HepG2 (cell line): ENCODE measurements around the gene ZSWIM6. TPM values are rescaled to one million over a fixed set of nuclear protein-coding genes. Genes with fewer than 3 reads are reported as not detected.
"Not testable (repeated sequence)": the region's sequence is repeated elsewhere in the genome, so short reads cannot be mapped to it uniquely, and the experiment has no call there.

Experiments used
- ATAC-seq: fragments of 200-7000 bp; cut with Tn5 transposase; 3 replicates; pipeline ENCODE4 v1.9.1; 2020; ENCODE audit warnings: mild to moderate bottlenecking, moderate library complexity
- BruUV-seq: library from RNA; stranded (reverse); fragments of 400-500 nt; replicated peaks from 2 replicates; lab custom pipeline; 2021; lab: Mats Ljungman, UMichigan
- CTCF ChIA-PET: fragments of 300-600 bp; formaldehyde crosslinking; extraction: SDS; loops from one replicate; lab custom pipeline; 2021; ENCODE audit warnings: low total read pairs, inconsistent platforms, low intra/inter-chr PET ratio; lab: Yijun Ruan, JAX
- POLR2A ChIA-PET: fragments of 350-600 bp; sonication (Branson Sonifier 250); formaldehyde crosslinking; loops from one replicate; lab custom pipeline; 2020; ENCODE audit warnings: antibody characterized with exemption, inconsistent platforms; lab: Yijun Ruan, JAX
- DNase-seq: peaks from one replicate; pipeline ENCODE4 v3.0.0-alpha.2; 2015; ENCODE audit warnings: low spot score
- FAIRE-seq: peaks from 3 replicates; lab custom pipeline; 2011; peaks lifted over from hg19 to GRCh38; lab: Jason Lieb, UNC
- H2AFZ ChIP-seq: one replicate; pipeline ENCODE4 v1.6.1; 2011; ENCODE audit warnings: low read length, inconsistent platforms
- H3K27ac ChIP-seq: fragments of 300-600 bp; 3 replicates; pipeline ENCODE4 v1.8.0; 2011; ENCODE audit warnings: mixed run types, mild to moderate bottlenecking, mixed read lengths, low read length, inconsistent platforms; ENCODE audit not compliant: insufficient read depth; ENCODE audit errors: extremely low read length
- H3K27me3 ChIP-seq, 2 experiments: fragments of 200-600 bp in 1 of 2; 2 replicates in 1 of 2; 3 replicates in 1 of 2; pipeline versions ENCODE4 v1.6.0 to v1.8.0; 2011; ENCODE audit warnings: low read length in 2 of 2, mild to moderate bottlenecking in 2 of 2, moderate library complexity in 2 of 2, inconsistent platforms in 1 of 2; ENCODE audit not compliant: insufficient read depth in 2 of 2, control insufficient read depth in 1 of 2
- H3K36me3 ChIP-seq, 2 experiments: fragments of 200-600 bp in 1 of 2; replicated peaks in 1 of 2; 2 replicates in 1 of 2; 3 replicates in 1 of 2; pipeline versions ENCODE4 v1.5.1 to v1.8.0; 2011; ENCODE audit warnings: low read length in 2 of 2, inconsistent platforms in 1 of 2; ENCODE audit not compliant: insufficient read depth in 2 of 2, control insufficient read depth in 1 of 2
- H3K4me1 ChIP-seq: 2 replicates; pipeline ENCODE4 v1.5.1; 2012; ENCODE audit warnings: low read length, inconsistent platforms; ENCODE audit not compliant: insufficient read depth
- H3K4me2 ChIP-seq: 2 replicates; pipeline ENCODE4 v1.6.0; 2011; ENCODE audit warnings: low read depth, low read length, inconsistent platforms
- H3K4me3 ChIP-seq, 3 experiments: fragments of 200-600 bp in 1 of 3; sonication (generic), shearing (Covaris generic) in 1 of 3; replicated peaks in 1 of 3; 2 replicates each; pipeline ENCODE4 v1.5.1; 2011 to 2016; ENCODE audit warnings: low read length in 3 of 3, inconsistent platforms in 2 of 3, low read depth in 2 of 3, mild to moderate bottlenecking in 2 of 3, control low read depth in 1 of 3, mixed read lengths in 1 of 3; ENCODE audit not compliant: insufficient read depth in 1 of 3
- H3K79me2 ChIP-seq: one replicate; pipeline ENCODE4 v1.6.1; 2011; ENCODE audit warnings: low read length, inconsistent platforms; ENCODE audit not compliant: insufficient read depth
- H3K9ac ChIP-seq: 2 replicates; pipeline ENCODE4 v1.6.0; 2011; ENCODE audit warnings: mild to moderate bottlenecking, low read depth, low read length, inconsistent platforms; ENCODE audit not compliant: insufficient read depth
- H3K9me3 ChIP-seq: 2 replicates; pipeline ENCODE4 v1.5.1; 2012; ENCODE audit warnings: mild to moderate bottlenecking, low read length
- H4K20me1 ChIP-seq: 2 replicates; pipeline ENCODE4 v1.6.0; 2011; ENCODE audit warnings: inconsistent platforms, mild to moderate bottlenecking, low read length, moderate library complexity; ENCODE audit not compliant: insufficient read depth
- CENPX ChIP-seq: sonication (generic); formaldehyde crosslinking; IDR thresholded peaks from 2 replicates; pipeline ENCODE4 v1.9.0; 2021; ENCODE audit warnings: mild to moderate bottlenecking, missing genetic modification reagents, moderate library complexity
- EP300 ChIP-seq, 3 experiments: sonication (generic) in 1 of 3; formaldehyde crosslinking in 1 of 3; IDR thresholded peaks; 2 replicates each; pipeline versions ENCODE4 v1.5.1 to v1.6.1; 2011 to 2020; ENCODE audit warnings: low read depth in 2 of 3, low read length in 2 of 3, borderline replicate concordance in 1 of 3, improper control_type of control experiment in 1 of 3, mild to moderate bottlenecking in 1 of 3, missing genetic modification reagents in 1 of 3, moderate library complexity in 1 of 3
- FIP1L1 ChIP-seq: fragments of 200-400 bp; formaldehyde crosslinking; IDR thresholded peaks from 2 replicates; pipeline ENCODE4 v1.6.1; 2018; ENCODE audit warnings: low read depth, mild to moderate bottlenecking, low read length, moderate library complexity, borderline replicate concordance; ENCODE audit not compliant: insufficient read depth
- PBX3 ChIP-seq: sonication (generic); formaldehyde crosslinking; IDR thresholded peaks from 2 replicates; pipeline ENCODE4 v1.8.1; 2023; ENCODE audit warnings: missing genetic modification reagents, inconsistent platforms, borderline replicate concordance
- SKI ChIP-seq: fragments of 450-650 bp; IDR thresholded peaks from one replicate; pipeline ENCODE4 v1.6.1; 2018; ENCODE audit warnings: mild to moderate bottlenecking; ENCODE audit not compliant: partially characterized antibody
- SP140L ChIP-seq: sonication (generic); formaldehyde crosslinking; IDR thresholded peaks from 2 replicates; pipeline ENCODE4 v1.4.0; 2020; ENCODE audit warnings: missing genetic modification reagents, borderline replicate concordance
- TCF12 ChIP-seq, 2 experiments: fragments of 450-650 bp in 1 of 2; sonication (generic) in 1 of 2; formaldehyde crosslinking in 1 of 2; IDR thresholded peaks; 2 replicates each; pipeline versions ENCODE4 v1.6.1 to v1.8.0; 2017 to 2022; ENCODE audit warnings: antibody characterized with exemption in 1 of 2, mild to moderate bottlenecking in 1 of 2, missing genetic modification reagents in 1 of 2, moderate library complexity in 1 of 2
- YEATS4 ChIP-seq: sonication (generic); formaldehyde crosslinking; IDR thresholded peaks from 2 replicates; pipeline ENCODE4 v1.4.0; 2020; ENCODE audit warnings: missing genetic modification reagents, borderline replicate concordance
- ZFAT ChIP-seq: sonication (generic); formaldehyde crosslinking; conservative IDR thresholded peaks from 2 replicates; pipeline ENCODE4 v1.8.1; 2023; ENCODE audit warnings: missing genetic modification reagents, inconsistent platforms
- ZFP37 ChIP-seq: sonication (generic); formaldehyde crosslinking; IDR thresholded peaks from 2 replicates; pipeline ENCODE4 v1.4.0; 2020; ENCODE audit warnings: missing genetic modification reagents, borderline replicate concordance
- ZNF274 ChIP-seq: sonication (generic); formaldehyde crosslinking; IDR thresholded peaks from 2 replicates; pipeline ENCODE4 v1.5.1; 2020; ENCODE audit warnings: mild to moderate bottlenecking, missing genetic modification reagents
- ZNF280D ChIP-seq: sonication (generic); formaldehyde crosslinking; IDR thresholded peaks from 2 replicates; pipeline ENCODE4 v1.5.1; 2020; ENCODE audit warnings: mild to moderate bottlenecking, missing genetic modification reagents
- ZNF768 ChIP-seq: sonication (generic); formaldehyde crosslinking; IDR thresholded peaks from 2 replicates; pipeline ENCODE4 v1.4.0; 2020; ENCODE audit warnings: missing genetic modification reagents
- WGBS: methylation state at CpG from one replicate; pipeline ENCODE4 v1.1.6; 2017; ENCODE audit warnings: low lambda C conversion rate; 5-methylcytosine and 5-hydroxymethylcytosine counted together
- in situ Hi-C: cut with HindIII; loops from 2 replicates; pipeline ENCODE4 v1.10.0; 2017; ENCODE audit warnings: low pct_unique_long_range_greater_than_20kb; ENCODE audit not compliant: extremely low pct_ligation_motif_present
- intact Hi-C: fragments of 100-400 bp; cut with micrococcal nuclease; formaldehyde crosslinking; loops from one replicate; pipeline ENCODE4 v1.10.0; 2022; ENCODE audit not compliant: unreplicated experiment
- polyA plus RNA-seq, 8 experiments: library from polyadenylated mRNA; depleted of rRNA in 3 of 8; stranded (reverse) in 7 of 8; unstranded in 1 of 8; fragments of >200 nt; fragmentation: Illumina TruSeq in 4 of 8; extraction: Trizol in 4 of 8; gene quantifications; 2 replicates each; pipeline versions ENCODE4 v1.2.1 to v1.2.3, GENCODE V29; 2011 to 2016; ENCODE audit warnings: low read depth in 4 of 8, missing spikeins in 1 of 8, mixed read lengths in 1 of 8; ENCODE audit not compliant: insufficient read depth in 1 of 8
- total RNA-seq, 5 experiments: library from RNA; depleted of rRNA; stranded (reverse); fragments of >200 nt; fragmentation: Illumina TruSeq; extraction: Trizol; gene quantifications; 2 replicates each; pipeline ENCODE4 v1.2.3, GENCODE V29; 2016; ENCODE audit warnings: low read depth in 1 of 5

ZSWIM6 gene
- total and polyA plus RNA-seq, 2 of the 13 experiments (the other 11 are each of a cell fraction or from before 2014, with no cell fraction given): 0.82 to 1.9 TPM

GRCh38 chr5:61421262-61421661 is 89.2 kb downstream of the ZSWIM6 start:
- BruUV-seq, CTCF ChIA-PET, H3K27ac ChIP-seq, FAIRE-seq, H2AFZ ChIP-seq, H3K9ac ChIP-seq, ATAC-seq, H3K4me3 ChIP-seq, H3K79me2 ChIP-seq, DNase-seq, intact Hi-C loops, H3K27me3 ChIP-seq, H3K9me3 ChIP-seq, in situ Hi-C loops, H3K36me3 ChIP-seq, H3K4me1 ChIP-seq, H4K20me1 ChIP-seq, H3K4me2 ChIP-seq, POLR2A ChIA-PET: not testable (repeated sequence)

- H4K20me1 ChIP-seq: no peaks in the 10 kb centered on the region
- H3K79me2 ChIP-seq: no peaks in the 10 kb centered on the region
- no TSS peak for BruUV-seq
- ATAC-seq (no peak), FAIRE-seq (no peak), DNase-seq (no peak)
- in situ Hi-C loops: no loop called here
- H3K36me3 ChIP-seq: no peaks in the 10 kb centered on the region
- intact Hi-C loops: no loop called here
- no peaks in the 10 kb centered on the region for H3K4me1 ChIP-seq
- no peaks in the 10 kb centered on the region for H3K9me3 ChIP-seq
- no peaks in the 10 kb centered on the region; a peak in 1 of 5 replicates for H3K27me3 ChIP-seq
- CTCF ChIA-PET: no interaction called here
- H3K4me2 ChIP-seq: no peak overlapping the region
- 38% methylated on average over 3 of the region's 3 CpGs for WGBS
- no peak overlapping the region for H3K27ac ChIP-seq
- H3K9ac ChIP-seq: no peak overlapping the region
- no peak overlapping the region for H2AFZ ChIP-seq
- no peak overlapping the region for H3K4me3 ChIP-seq
- POLR2A ChIA-PET: no interaction called here
- TF ChIP-seq EP300 (IDR thresholded peaks at IDR 0.05; ENCODE audit: low read depth in 2 of 2, low read length in 2 of 2) (no peak), EP300 (CRISPR knock-in tag; IDR thresholded peaks at IDR 0.05; ENCODE audit: borderline replicate concordance) (no peak), ZNF768 (no peak), FIP1L1 (no peak), TCF12 (IDR thresholded peaks at IDR 0.05) (no peak), TCF12 (CRISPR knock-in tag; IDR thresholded peaks at IDR 0.05) (no peak), SP140L (CRISPR knock-in tag) (no peak), PBX3 (CRISPR knock-in tag) (no peak), ZNF274 (CRISPR knock-in tag) (no peak), CENPX (CRISPR knock-in tag) (no peak), SKI (no peak), ZFAT (CRISPR knock-in tag) (no peak), YEATS4 (CRISPR knock-in tag) (no peak), ZFP37 (CRISPR knock-in tag) (no peak), ZNF280D (CRISPR knock-in tag) (no peak)
Measured at GRCh38 chr5:61423487-61424145, 91.6 kb downstream of the ZSWIM6 start.
